Measurements from ENCODE around the gene GOLGA2. TPM values are rescaled to one million over a fixed set of nuclear protein-coding genes. Genes with fewer than 3 reads are reported as not detected.
"Not testable (repeated sequence)": the region's sequence is repeated elsewhere in the genome, so short reads cannot be mapped to it uniquely, and the experiment has no call there.

GOLGA2 gene
- total RNA-seq, 1 donor from 2014 or later: 75.8 TPM

DNA sequence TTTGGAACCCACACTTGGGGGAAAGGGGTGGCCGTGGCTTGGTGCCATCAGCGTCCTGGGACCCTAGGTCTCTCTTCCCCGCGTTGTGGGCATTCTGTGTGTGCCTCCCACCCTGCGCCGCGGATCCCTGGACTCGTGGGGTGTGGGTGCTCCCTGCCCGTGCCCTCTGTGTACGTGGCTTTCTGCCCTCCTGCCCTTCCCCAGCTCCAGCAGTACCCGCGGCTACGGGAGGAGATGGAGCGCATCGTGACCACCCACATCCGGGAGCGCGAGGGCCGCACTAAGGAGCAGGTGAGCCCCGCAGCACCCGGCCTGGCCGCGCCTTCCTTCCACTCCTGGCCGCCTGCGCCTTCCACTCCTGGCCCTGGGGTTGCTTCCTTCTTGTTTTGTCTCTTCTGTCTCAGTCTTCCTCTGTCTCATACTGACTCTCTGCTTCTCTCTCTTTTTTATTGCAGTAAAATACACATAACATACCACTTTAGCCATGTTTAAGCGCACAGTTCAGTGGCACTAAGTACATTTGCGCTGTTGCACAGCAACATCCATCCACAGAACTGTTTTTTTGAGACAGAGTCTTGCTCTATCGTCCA is 41.9 kb downstream of the GOLGA2 start:
- TF ChIP-seq, protein P1, sequence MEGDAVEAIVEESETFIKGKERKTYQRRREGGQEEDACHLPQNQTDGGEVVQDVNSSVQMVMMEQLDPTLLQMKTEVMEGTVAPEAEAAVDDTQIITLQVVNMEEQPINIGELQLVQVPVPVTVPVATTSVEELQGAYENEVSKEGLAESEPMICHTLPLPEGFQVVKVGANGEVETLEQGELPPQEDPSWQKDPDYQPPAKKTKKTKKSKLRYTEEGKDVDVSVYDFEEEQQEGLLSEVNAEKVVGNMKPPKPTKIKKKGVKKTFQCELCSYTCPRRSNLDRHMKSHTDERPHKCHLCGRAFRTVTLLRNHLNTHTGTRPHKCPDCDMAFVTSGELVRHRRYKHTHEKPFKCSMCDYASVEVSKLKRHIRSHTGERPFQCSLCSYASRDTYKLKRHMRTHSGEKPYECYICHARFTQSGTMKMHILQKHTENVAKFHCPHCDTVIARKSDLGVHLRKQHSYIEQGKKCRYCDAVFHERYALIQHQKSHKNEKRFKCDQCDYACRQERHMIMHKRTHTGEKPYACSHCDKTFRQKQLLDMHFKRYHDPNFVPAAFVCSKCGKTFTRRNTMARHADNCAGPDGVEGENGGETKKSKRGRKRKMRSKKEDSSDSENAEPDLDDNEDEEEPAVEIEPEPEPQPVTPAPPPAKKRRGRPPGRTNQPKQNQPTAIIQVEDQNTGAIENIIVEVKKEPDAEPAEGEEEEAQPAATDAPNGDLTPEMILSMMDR (IDR thresholded peaks at IDR 0.05; ENCODE audit: insufficient read depth, low read length, poor library complexity, severe bottlenecking): no peak
- no peak for DNase-seq (ENCODE audit: low read depth)
- Histone ChIP-seq H3K36me3 (ENCODE audit: control insufficient read depth, insufficient read depth, low read length) (no peaks in the 10 kb centered on the region), H3K4me3 (ENCODE audit: low read depth, low read length) (no peak overlapping the region), H3K27me3 (ENCODE audit: control insufficient read depth, insufficient read depth, low read length) (no peaks in the 10 kb centered on the region)

GRCh38 chr9:128232528-128233428 is 43.0 kb downstream of the GOLGA2 start:
- Histone ChIP-seq H3K27me3 (ENCODE audit: control insufficient read depth, insufficient read depth, low read length) (no peaks in the 10 kb centered on the region), H3K4me3 (ENCODE audit: low read depth, low read length) (no peak overlapping the region), H3K36me3 (ENCODE audit: control insufficient read depth, insufficient read depth, low read length) (no peaks in the 10 kb centered on the region)
- TF ChIP-seq, protein P1 (IDR thresholded peaks at IDR 0.05; ENCODE audit: insufficient read depth, low read length, poor library complexity, severe bottlenecking): no peak
- no peak for DNase-seq (ENCODE audit: low read depth)

GRCh38 chr9:128231638-128232527 is 43.9 kb downstream of the GOLGA2 start:
- no peaks in the 10 kb centered on the region for H3K36me3 ChIP-seq (ENCODE audit: control insufficient read depth, insufficient read depth, low read length)
- TF ChIP-seq, protein P1 (IDR thresholded peaks at IDR 0.05; ENCODE audit: insufficient read depth, low read length, poor library complexity, severe bottlenecking): no peak
- DNase-seq (ENCODE audit: low read depth): no peak
- H3K4me3 ChIP-seq (ENCODE audit: low read depth, low read length): no peak overlapping the region
- H3K27me3 ChIP-seq (ENCODE audit: control insufficient read depth, insufficient read depth, low read length): no peaks in the 10 kb centered on the region

DNA sequence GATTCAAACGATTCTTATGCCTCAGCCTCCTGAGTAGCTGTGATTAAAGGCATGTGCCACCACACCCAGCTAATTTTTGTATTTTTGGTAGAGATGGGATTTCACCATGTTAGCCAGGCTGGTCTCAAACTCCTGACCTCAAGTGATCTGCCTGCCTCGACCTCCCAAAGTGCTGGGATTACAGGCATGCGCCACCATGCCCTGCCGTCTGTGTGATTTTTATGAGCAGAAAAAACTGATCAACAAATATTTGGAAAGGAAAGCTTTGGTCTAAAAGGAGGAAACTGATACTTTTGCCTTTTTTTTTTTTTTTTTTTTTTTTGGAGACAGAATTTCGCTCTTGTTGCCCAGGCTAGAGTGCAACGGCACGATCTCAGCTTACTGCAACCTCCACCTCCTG is 44.9 kb downstream of the GOLGA2 start:
- not testable (repeated sequence) for H3K4me3 ChIP-seq (ENCODE audit: low read depth, low read length); DNase-seq (ENCODE audit: low read depth); H3K36me3 ChIP-seq (ENCODE audit: control insufficient read depth, insufficient read depth, low read length); H3K27me3 ChIP-seq (ENCODE audit: control insufficient read depth, insufficient read depth, low read length)

DNA sequence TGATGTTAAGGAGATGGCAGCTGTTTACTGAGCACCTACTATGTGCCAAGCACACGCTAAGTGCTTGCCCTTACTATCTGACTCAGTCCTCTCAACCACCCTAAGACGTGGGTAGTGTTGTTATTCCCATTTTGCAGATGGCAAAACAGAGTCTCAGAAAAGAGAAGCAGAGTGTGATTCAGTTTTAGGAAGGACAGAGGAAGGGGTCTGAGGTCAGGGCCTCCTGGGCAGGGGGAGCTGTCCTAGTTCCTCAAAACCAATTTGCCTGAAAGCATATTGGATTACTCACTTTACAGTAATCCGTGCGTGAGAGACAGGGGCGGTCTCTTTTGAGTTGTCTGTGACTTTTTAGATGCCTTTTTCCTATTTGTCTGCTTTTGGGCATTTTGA is 49.4 kb downstream of the GOLGA2 start:
- H3K4me3 ChIP-seq (ENCODE audit: low read depth, low read length): no peak overlapping the region
- peaks cover 1% of the 10 kb centered on the region for H3K36me3 ChIP-seq (ENCODE audit: control insufficient read depth, insufficient read depth, low read length)
- TF ChIP-seq, protein P1 (IDR thresholded peaks at IDR 0.05; ENCODE audit: insufficient read depth, low read length, poor library complexity, severe bottlenecking): no peak
- no peaks in the 10 kb centered on the region for H3K27me3 ChIP-seq (ENCODE audit: control insufficient read depth, insufficient read depth, low read length)
- no peak for DNase-seq (ENCODE audit: low read depth)
